ENCODE measurements around the gene ERVK3-1. TPM values are rescaled to one million over a fixed set of nuclear protein-coding genes. Genes with fewer than 3 reads are reported as not detected.
A peak's percentile ranks its signal among the peaks of the same experiment; 100 is the strongest.
"Not testable (repeated sequence)": the region's sequence is repeated elsewhere in the genome, so short reads cannot be mapped to it uniquely, and the experiment has no call there.

The ERVK3-1 gene, protein sequence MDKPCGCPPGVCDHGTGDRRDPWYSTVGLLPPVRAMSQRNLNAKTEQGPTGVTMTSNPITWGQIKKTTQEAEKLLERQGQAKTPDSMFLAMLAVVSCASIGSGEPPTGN
- polyA plus RNA-seq (2011; rRNA removed) (112 and 142 TPM in 2 replicates), polyA plus RNA-seq (2017; fragmentation: RNase III; extraction: RNeasy Plus Mini Kit Qiagen cat#74134 plus additional on column Dnase treatment) (104 to 126 TPM (median 109 TPM) in 3 replicates), polyA minus RNA-seq (2011; rRNA and poly(A)+ RNA removed) (53.7 and 56.4 TPM in 2 replicates)
- polyA plus RNA-seq (2012; cell fraction: cytosol; rRNA removed): 68.7 and 76.9 TPM in 2 replicates
- polyA plus RNA-seq (2012; cell fraction: nucleus; rRNA removed): 90.0 and 131 TPM in 2 replicates

DNA sequence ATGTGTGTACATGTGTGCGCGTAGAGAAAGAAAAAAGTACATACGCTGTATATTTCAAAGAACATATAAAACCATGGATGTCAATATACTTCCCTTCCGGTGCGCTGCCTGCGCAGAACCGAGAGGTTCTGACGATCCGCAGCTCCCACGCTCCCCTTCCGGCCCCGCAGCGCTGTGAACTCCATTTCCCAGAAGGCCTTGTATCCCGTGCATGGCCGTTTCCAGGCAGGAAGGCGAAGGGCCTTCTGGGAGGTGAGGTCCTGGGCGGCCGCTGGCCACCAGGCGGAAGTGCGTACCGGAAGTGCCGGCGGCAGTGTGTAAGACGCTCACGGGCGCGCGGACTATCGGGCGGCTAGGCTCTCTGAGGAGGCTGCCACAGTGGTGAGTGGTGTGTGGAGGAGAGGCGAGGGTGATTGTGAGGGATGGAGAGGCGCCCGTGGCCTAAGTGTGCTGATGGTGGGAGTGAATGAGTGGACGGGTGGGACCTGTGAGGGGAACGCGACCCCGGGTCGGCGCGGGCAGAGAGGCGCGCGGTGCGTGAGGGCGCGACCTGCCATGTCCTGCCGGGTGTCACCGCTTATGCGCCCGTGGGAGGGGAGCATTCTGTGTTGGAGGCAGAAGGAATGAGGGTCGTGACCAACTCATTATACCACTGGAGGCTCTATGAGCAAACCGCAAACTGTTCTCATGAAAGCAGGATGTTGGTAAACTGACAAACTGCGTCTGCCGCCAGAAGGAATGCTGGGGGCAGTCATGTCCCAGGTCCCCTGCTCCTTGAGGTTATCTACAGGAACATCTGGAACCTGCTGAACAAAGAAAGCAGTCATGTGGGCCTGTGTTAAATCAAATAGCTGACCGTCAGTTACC lies at the start of gene ERVK3-1:
Gene ERVK3-1, plus strand, starts transcription at position 313 of the 867 bp plus-strand sequence. CDS start 6,792 bp downstream, outside the sequence.
- ChIA-PET CTCF (interaction anchor here (0.6 to 1.1 kb wide), 3 partner anchors 22 to 978 kb away, joined by 3 read pairs; partner anchors contain the start of gene ZSCAN22), POLR2A (interaction anchor here (0.6 to 2.3 kb wide), 9 partner anchors 9 to 214 kb away, joined by 3 to 22 read pairs (median 5); partner anchors contain the start of genes ZBTB45, ZNF274, ZNF497 and ZSCAN22)
- peak; percentile 99 for DNase-seq (ENCODE audit: low read depth in 1 of 2, low spot score in 1 of 2)
- Histone ChIP-seq H3K4me2 (peak within 1 kb of the TSS; percentile 83), H3K9me3 (peaks cover 66% of the 10 kb centered on the region), H3K27ac (peak within 1 kb of the TSS; percentile 77 to 89), H3K4me3 (peak within 1 kb of the TSS; percentile 72), H3K4me1 (0 out of 3 replicates have a peak, but pooled peaks cover 4% of the 10 kb centered on the region)
- TF ChIP-seq, protein P1, sequence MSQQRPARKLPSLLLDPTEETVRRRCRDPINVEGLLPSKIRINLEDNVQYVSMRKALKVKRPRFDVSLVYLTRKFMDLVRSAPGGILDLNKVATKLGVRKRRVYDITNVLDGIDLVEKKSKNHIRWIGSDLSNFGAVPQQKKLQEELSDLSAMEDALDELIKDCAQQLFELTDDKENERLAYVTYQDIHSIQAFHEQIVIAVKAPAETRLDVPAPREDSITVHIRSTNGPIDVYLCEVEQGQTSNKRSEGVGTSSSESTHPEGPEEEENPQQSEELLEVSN (IDR thresholded peaks at IDR 0.05; ENCODE audit: borderline replicate concordance, low read depth): 0 out of 2 replicates have a peak, but pooled peaks have one; percentile 49
- TF ChIP-seq ZC3H11A (IDR thresholded peaks at IDR 0.05) (no peak), POLR2A (IDR thresholded peaks at IDR 0.05; ENCODE audit: low read length) (peak; percentile 97), CEBPB (IDR thresholded peaks at IDR 0.05) (no peak), KDM5A (IDR thresholded peaks at IDR 0.05) (peak; percentile 47; the same call in 1 of the 2 replicates), RNF2 (IDR thresholded peaks at IDR 0.05; ENCODE audit: borderline replicate concordance, low read depth) (no peak), JUN (IDR thresholded peaks at IDR 0.05) (peak; percentile 84 to 89; a peak in 4 of 5 replicates), HEYL (CRISPR knock-in tag; IDR thresholded peaks at IDR 0.05) (no peak), HOXA7 (CRISPR knock-in tag; IDR thresholded peaks at IDR 0.05) (0 out of 2 replicates have a peak, but pooled peaks have one; percentile 51), NFE2L2 (conservative IDR thresholded peaks at IDR 0.05; ENCODE audit: low read length) (no peak), BHLHE40 (IDR thresholded peaks at IDR 0.05; ENCODE audit: low read depth, low read length) (no peak), PHF8 (IDR thresholded peaks at IDR 0.05; ENCODE audit: borderline replicate concordance, low read depth) (peak; percentile 88), RAD21 (conservative IDR thresholded peaks at IDR 0.05 in 1 of 2, IDR thresholded peaks at IDR 0.05 in 1 of 2) (0 out of 5 replicates have a peak, but pooled peaks of 1 of the 2 experiments have one; percentile 20), CHD4 (IDR thresholded peaks at IDR 0.05; ENCODE audit: borderline replicate concordance) (no peak)
- TF ChIP-seq, protein P2, sequence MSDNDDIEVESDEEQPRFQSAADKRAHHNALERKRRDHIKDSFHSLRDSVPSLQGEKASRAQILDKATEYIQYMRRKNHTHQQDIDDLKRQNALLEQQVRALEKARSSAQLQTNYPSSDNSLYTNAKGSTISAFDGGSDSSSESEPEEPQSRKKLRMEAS (IDR thresholded peaks at IDR 0.05): peak; percentile 91
- TF ChIP-seq, protein P3, sequence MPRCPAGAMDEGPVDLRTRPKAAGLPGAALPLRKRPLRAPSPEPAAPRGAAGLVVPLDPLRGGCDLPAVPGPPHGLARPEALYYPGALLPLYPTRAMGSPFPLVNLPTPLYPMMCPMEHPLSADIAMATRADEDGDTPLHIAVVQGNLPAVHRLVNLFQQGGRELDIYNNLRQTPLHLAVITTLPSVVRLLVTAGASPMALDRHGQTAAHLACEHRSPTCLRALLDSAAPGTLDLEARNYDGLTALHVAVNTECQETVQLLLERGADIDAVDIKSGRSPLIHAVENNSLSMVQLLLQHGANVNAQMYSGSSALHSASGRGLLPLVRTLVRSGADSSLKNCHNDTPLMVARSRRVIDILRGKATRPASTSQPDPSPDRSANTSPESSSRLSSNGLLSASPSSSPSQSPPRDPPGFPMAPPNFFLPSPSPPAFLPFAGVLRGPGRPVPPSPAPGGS (IDR thresholded peaks at IDR 0.05): peak; percentile 79; the same call in 1 of the 3 replicates
- TF ChIP-seq, protein P4, sequence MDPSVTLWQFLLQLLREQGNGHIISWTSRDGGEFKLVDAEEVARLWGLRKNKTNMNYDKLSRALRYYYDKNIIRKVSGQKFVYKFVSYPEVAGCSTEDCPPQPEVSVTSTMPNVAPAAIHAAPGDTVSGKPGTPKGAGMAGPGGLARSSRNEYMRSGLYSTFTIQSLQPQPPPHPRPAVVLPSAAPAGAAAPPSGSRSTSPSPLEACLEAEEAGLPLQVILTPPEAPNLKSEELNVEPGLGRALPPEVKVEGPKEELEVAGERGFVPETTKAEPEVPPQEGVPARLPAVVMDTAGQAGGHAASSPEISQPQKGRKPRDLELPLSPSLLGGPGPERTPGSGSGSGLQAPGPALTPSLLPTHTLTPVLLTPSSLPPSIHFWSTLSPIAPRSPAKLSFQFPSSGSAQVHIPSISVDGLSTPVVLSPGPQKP (IDR thresholded peaks at IDR 0.05; ENCODE audit: low read depth, low read length): peak; percentile 90; the same call in 1 of the 2 replicates
- peak; percentile 96 for FAIRE-seq
- 1% methylated on average over 55 of the region's 55 CpGs for WGBS (ENCODE audit: missing lambda C conversion rate)
- ATAC-seq: peak; percentile 100

DNA sequence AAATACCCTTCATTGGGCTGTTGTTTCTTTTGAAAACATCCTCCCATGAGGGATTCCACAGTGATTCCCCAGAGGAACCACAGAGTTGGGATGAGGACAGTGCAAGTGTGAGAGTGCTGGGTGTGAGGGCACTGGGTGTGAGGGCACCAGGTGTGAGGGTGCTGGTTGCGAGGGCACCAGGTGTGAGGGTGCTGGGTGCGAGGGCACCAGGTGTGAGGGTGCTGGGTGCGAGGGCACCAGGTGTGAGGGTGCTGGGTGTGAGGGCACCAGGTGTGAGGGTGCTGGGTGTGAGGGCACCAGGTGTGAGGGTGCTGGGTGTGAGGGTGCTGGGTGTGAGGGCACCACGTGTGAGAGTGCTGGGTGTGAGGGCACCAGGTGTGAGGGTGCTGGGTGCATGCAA lies 46.9 kb upstream of the ERVK3-1 start:
- H3K9me3 ChIP-seq: peaks cover 99% of the 10 kb centered on the region
- ATAC-seq; FAIRE-seq; CTCF ChIA-PET; H3K27ac ChIP-seq; H3K4me3 ChIP-seq; H3K4me1 ChIP-seq; DNase-seq (ENCODE audit: low read depth in 1 of 2, low spot score in 1 of 2); H3K4me2 ChIP-seq; POLR2A ChIA-PET: not testable (repeated sequence)
- WGBS (ENCODE audit: missing lambda C conversion rate): 68% methylated on average over 2 of the region's 4 CpGs
